Measurements from ENCODE around the gene HIPK1. TPM values are rescaled to one million over a fixed set of nuclear protein-coding genes. Genes with fewer than 3 reads are reported as not detected.
A peak's percentile ranks its signal among the peaks of the same experiment; 100 is the strongest.

HIPK1 gene
- total RNA-seq, 1 experiment from 2014 or later: 11.4 TPM

DNA sequence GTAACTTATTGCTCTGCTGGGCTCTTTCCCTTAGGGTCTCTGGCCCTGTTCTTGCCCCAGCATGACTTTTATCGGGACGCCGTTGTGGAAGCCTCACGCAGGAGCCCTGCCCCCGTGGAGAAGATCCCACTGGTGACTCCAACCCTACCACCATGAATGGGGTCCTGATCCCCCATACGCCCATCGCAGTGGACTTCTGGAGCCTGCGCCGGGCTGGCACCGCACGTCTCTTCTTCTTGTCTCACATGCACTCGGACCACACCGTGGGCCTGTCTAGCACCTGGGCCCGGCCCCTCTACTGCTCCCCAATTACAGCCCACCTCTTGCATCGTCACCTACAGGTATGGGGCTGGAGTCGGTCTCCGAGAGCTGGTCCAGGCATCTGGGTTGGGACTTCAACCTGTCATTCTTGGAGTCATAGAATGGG lies 23.7 kb upstream of the HIPK1 start:
- in situ Hi-C loops (cut with HindIII; ENCODE audit: low pct_unique_long_range_greater_than_20kb, low sequenced_read_pairs): no loop called here
- DNase-seq (ENCODE audit: low read depth, low spot score): no peak

DNA sequence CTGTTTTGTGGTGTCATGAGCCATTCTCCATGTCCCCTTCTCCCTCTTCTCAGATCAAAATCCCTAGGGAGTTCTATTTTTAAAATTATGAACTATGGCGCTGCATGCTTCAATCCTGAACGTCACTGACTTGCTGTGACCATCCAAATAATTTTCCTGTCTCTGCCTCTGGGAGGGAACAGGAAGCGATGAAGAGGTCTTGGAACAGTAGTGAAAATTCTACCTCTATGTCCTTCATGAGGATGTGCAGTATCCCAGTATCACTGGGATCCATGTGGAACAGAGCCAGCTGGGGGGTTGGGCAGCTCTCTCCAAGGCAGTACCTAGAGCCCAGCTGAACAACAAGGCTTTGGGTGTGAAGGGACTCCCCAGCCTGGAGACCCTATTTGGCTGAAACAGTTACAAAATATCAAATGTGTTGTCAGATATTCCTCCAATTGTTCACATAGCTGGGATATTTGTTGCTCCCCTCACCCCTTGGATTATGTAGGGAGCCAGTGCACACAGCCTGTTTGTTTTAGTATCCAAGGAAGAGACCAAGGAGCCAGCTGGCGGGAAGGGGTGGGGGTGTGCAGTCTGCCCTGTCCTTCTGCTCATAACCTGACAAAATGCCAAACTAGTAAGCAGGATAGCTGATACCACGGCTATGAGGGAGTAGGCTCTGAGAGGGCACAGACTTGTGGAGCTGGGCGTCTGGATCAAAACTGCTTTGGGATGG lies 16.4 kb upstream of the HIPK1 start:
- in situ Hi-C loops (cut with HindIII; ENCODE audit: low pct_unique_long_range_greater_than_20kb, low sequenced_read_pairs): no loop called here
- DNase-seq (ENCODE audit: low read depth, low spot score): no peak

DNA sequence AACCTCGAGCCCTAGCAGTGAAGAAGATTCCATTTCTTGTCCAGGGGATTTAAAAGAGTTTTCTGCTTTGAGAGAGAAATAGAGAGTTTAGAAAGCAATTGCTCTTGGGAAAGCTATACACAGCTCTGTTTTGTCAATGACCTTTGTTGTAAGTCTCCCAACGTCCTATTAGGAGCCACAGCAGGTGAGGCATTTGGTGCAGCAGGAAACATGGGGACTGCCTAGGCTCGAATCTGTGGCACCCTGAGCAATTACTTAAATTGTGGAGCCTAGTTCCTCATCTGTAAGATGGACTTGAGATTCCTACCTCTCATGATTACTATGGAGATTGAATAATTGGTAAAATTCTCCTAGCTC lies 15.8 kb upstream of the HIPK1 start:
- no peak for DNase-seq (ENCODE audit: low read depth, low spot score)
- in situ Hi-C loops (cut with HindIII; ENCODE audit: low pct_unique_long_range_greater_than_20kb, low sequenced_read_pairs): no loop called here

DNA sequence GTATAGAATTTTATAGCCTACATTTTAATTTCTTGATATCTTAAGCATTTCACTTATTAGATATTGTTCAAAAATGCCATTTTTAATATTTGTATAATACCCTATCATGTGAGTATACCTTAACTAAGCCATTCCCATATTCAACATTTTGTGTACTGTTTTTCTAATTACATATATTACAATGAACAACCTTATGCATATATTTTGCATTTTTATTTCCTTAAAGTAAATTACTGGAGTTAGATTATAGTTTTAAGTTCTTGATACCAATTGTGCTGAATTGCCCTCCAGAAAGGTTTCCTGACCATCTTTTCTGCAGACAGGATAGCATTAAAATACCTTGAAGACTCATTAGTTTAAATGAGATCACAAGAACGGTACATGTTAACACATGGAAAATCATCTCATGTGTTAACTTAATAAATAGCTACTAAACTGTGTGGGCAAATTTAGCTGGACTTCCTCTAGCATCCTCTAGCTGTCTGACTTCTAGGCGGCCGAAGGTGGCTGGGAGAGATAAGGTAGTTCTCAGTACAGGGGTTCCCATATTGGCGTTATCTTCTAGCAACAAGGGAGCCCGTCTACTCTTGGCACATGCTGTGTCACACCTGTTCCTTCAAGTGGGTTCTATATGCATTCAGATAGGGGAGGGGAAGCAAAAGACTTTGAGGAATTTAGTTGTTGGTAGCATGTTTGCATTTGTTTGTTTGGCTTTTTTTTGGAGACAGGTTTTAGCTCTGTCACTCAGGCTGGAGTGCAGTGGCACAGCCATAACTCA lies 15.0 kb upstream of the HIPK1 start:
- in situ Hi-C loops (cut with HindIII; ENCODE audit: low pct_unique_long_range_greater_than_20kb, low sequenced_read_pairs): no loop called here
- DNase-seq (ENCODE audit: low read depth, low spot score): no peak

DNA sequence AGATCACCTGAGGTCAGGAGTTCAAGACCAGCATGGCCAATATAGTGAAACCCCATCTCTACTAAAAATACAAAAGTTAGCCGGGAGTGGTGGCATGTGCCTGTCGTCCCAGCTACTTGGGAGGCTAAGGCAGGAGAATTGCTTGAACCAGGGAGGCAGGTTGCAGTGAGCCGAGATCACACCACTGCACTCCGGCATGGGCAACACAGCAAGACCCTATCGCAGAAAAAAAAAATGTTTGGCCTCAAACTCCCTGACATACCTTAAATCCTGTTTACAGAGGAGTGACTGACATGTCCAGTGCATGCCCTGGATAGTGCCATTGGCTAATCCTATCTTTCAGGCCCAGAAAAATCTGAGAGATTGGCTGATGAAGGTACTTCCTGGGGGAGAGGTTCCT lies 12.2 kb upstream of the HIPK1 start:
- DNase-seq (ENCODE audit: low read depth, low spot score): no peak
- in situ Hi-C loops (cut with HindIII; ENCODE audit: low pct_unique_long_range_greater_than_20kb, low sequenced_read_pairs): no loop called here

DNA sequence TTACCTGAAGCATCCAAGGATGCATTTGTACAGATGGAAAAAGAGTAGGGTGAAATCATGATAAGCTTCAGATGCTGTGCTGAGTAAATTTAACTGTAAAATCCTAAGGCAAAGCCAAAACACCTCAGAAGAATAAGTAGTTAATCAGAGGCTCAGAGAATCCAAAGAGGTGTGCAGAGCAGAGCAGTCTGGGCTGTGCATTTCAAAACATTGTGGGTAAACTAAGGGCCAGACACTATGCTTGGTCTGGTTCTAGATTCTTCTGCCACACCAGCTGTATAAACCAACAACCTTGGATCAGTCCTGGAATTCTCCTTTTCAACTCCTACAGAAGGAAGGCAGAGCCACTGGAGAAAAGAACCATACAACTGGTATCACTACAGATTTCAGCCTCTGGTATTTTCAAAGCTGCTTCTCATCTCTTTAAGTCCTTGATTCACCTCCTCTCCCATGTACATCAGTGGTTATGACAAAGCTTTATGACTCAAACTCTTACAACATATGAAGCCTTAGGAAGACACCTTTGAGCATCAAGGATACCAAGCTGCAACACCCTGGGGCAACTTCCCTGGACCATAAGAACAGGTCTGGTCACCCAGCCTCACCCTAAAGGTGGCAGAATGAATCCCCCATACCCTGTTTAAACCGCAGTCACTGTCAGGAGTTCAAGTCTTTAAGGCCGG lies 11.6 kb upstream of the HIPK1 start:
- in situ Hi-C loops (cut with HindIII; ENCODE audit: low pct_unique_long_range_greater_than_20kb, low sequenced_read_pairs): no loop called here
- no peak for DNase-seq (ENCODE audit: low read depth, low spot score)

DNA sequence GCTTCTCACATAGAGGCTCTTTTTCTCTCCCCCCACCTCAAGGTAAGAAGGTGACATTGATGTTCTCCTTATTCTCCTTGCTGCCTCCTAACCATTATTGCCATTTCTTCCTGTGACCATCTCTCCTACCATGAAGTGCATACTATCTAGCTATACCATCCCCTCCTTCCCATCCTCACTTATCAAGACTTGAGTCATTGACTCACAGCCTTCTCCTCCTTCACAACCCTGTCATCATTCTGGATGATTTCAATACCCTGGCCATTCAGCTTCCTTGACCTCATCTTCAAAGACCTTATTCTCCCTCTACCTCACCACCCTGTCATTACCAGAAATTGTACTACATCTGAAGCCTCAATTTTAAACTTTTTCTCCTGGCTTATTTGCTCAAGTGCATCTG lies 10.9 kb upstream of the HIPK1 start:
- in situ Hi-C loops (cut with HindIII; ENCODE audit: low pct_unique_long_range_greater_than_20kb, low sequenced_read_pairs): no loop called here
- DNase-seq (ENCODE audit: low read depth, low spot score): no peak

DNA sequence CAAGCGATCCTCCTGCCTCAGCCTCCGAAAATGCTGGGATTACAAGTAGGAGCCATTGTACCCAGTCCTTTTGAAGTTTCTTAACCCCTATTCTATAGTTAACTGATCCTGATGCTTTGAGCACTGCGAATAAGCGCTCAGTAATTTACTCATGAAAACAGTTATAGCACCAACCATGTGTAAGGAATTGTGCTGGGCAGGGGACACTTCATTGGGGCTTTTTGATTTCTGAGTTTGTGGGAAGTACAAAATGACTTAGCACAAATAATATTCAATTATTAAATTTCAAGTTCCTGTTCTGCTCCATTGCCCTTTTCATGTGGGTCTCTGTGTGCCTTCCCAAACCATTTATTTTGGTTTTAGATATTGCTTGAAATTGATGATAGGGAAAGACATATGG lies 6.2 kb upstream of the HIPK1 start:
- in situ Hi-C loops (cut with HindIII; ENCODE audit: low pct_unique_long_range_greater_than_20kb, low sequenced_read_pairs): no loop called here
- DNase-seq (ENCODE audit: low read depth, low spot score): no peak

DNA sequence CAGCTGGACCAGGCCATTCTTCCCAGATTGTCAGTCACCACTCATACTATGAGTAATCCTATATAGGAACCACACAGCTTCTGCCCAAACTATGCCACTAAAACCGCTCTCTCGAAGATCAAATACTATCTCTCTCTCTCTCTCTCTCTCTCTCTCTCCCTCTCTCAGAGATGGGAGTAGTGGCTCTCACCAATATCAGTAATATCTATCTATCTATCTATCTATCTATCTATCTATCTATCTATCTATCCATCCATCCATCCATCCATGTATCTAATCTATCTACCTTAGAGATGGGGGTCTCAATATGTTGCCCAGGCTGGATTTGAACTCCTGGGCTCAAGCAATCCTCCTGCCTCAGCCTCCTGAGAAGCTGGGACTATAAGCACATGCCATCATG lies 4.7 kb upstream of the HIPK1 start:
- in situ Hi-C loops (cut with HindIII; ENCODE audit: low pct_unique_long_range_greater_than_20kb, low sequenced_read_pairs): no loop called here
- no peak for DNase-seq (ENCODE audit: low read depth, low spot score)

DNA sequence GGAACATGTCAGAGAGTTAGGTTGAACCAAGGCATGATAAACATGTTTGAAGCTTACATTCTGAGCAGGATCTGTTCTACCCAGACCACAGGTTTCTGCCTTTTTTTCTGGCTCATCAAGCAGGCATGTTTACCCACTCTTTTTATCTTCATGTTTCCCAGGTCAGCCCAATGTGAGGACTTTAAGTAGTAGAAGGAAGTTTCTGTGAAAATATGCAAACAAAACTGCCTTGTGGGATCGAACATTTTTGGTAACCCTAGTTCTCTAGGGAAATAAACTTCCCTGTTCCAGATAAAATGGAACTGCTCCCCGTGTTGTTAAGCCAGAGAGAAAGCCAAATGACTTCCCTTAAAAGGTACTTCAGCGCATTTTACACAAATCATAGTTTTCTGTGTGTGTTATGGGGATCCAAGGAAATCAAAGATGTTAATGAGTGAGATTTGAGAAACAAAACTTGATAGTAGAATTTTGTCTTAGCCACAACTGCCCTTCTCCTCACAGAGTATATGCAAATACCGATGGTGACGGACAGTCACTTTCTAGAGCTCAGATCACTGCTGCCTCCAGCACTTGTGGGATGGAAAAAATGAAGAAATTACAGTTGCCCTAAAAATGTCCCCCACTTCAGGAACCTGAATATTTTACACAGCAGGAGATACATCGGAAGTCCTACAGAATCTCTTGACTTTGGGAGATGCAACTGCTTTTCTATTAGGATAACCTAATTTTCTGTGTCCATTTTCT lies 765 bp upstream of the HIPK1 start:
- no peak for DNase-seq (ENCODE audit: low read depth, low spot score)
- in situ Hi-C loops (cut with HindIII; ENCODE audit: low pct_unique_long_range_greater_than_20kb, low sequenced_read_pairs): no loop called here

DNA sequence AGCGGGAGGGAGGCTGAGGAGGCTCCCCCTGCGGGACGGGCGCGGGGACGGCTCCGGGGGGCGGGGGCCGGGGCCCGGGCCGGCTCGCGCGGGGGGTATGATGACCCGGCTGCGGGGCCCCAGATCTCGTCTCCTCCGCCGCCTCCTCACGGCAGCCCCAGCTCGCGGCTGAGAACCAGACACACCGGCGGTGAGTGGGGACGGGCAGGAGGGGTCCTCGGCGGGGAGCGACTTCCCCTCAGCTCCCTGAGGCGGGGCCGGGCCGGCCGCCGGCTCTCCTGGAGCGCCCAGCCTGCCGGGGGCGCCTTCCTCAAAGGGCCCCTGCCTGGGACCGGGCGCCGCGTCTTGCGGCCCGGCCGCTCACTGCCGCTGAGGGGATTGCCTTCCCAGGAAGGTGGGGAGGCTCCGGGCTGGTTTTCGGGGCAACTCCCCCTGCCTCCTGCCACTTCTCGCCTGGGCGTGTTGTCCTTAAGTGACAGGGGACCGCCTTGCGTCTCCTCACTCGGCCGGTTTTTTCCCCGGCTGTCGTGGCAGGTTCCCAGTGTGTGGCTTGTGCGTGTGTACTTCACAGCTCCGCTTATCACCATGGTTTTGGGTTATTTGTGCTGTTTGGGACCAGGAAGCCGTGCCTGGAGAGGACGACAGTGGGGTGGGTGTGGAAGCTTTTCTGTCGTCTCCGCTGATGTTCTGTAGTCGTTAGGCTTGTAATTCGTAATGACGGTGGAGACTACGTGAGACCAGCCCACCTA lies 800 bp downstream of the HIPK1 start:
- in situ Hi-C loops (cut with HindIII; ENCODE audit: low pct_unique_long_range_greater_than_20kb, low sequenced_read_pairs): no loop called here
- DNase-seq (ENCODE audit: low read depth, low spot score): peak; percentile 9

DNA sequence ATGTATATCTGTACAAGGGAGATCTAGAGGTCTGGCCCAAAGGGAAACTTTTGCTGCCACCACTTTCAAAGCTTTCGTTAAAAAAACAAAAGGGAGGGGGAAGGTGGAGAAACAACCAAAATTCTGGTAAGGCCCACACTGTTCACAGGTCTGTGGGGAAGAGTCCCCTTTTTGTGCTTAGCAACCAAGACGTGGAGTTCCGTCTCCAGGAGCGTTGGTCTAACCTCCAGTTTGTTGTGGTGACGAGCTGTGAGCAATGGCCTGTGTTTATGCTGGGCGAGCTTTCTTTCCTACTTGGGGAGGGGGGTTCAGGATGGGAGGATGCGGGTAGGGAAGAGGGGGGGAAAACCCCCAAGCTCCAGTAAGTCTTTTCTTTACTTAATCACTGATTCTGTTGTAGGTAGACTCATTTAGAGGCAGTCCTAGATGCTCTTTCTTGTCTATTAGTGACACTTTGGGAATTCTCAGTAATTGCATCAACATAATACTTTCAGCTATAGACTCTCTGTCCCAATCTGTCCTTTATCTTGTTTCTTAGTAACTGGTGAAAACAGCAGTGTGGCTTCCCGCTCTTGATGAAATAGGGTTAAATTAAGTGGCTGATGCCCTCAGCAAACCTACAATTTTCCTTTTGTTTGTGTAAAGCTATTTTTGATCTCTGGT lies 1.5 kb downstream of the HIPK1 start:
- DNase-seq (ENCODE audit: low read depth, low spot score): peak; percentile 25
- in situ Hi-C loops (cut with HindIII; ENCODE audit: low pct_unique_long_range_greater_than_20kb, low sequenced_read_pairs): no loop called here

DNA sequence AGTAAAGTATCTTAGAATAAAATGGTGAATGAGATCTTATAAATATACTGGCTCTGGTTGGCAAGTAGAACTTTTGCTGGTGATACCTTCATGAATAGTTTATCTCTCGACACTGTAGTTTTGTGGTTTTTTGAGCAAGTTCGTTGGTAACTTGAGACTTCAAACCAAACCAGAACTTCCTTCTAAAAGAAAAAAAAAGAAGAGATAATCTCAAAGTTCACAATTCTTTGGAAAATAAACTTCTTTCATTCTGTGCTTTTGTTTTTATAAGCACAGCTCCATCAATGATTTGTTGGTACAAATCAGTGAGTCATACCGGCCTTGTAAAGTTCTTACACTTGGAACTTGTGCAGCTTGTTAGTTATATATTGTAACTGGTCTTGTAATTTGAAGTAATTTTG lies 2.3 kb downstream of the HIPK1 start:
- DNase-seq (ENCODE audit: low read depth, low spot score): no peak
- in situ Hi-C loops (cut with HindIII; ENCODE audit: low pct_unique_long_range_greater_than_20kb, low sequenced_read_pairs): no loop called here

DNA sequence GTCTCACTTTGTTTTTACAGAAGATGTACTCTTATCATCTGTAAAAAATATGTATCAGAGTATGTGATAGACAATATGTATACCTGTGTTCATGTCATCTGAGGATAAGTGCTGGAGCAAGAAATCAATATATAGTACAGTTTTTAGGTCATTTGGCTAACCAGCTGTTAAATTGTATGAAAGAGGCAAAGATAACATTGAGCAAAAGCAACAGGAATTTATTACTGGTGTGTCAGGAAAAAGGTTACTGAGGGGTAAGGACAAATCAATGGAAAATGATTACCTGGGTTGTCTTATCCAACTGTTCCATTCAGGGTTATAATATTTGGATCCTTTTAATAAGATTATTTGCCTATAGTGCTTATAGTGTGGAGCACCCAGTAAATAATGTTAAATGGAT lies 4.9 kb downstream of the HIPK1 start:
- no peak for DNase-seq (ENCODE audit: low read depth, low spot score)
- in situ Hi-C loops (cut with HindIII; ENCODE audit: low pct_unique_long_range_greater_than_20kb, low sequenced_read_pairs): no loop called here

DNA sequence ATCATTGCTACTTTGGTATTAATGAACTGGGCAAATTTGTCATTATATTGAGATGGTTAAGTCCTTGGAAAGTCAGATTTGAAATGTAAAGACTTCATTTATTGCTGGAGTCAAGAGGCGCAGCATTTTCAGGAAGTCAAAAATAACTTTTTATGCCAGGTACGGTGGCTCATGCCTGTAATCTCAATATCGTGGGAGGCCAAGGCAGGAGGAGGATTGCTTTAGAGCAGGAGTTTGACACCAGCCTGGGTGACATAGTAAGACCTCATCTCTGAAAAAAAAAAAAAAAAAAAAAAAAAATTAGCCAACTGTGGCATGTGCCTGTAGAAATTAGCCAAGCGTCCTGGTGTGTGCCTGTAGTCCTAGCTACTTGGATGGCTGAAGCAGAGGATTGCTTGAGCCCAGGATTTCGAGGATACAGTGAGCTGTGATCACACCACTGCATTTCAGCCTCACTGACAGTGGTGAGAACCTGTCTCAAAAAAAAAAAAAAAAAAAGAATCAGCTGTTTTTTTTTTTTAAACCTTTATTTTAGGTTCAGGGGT lies 5.5 kb downstream of the HIPK1 start:
- no peak for DNase-seq (ENCODE audit: low read depth, low spot score)
- in situ Hi-C loops (cut with HindIII; ENCODE audit: low pct_unique_long_range_greater_than_20kb, low sequenced_read_pairs): no loop called here

DNA sequence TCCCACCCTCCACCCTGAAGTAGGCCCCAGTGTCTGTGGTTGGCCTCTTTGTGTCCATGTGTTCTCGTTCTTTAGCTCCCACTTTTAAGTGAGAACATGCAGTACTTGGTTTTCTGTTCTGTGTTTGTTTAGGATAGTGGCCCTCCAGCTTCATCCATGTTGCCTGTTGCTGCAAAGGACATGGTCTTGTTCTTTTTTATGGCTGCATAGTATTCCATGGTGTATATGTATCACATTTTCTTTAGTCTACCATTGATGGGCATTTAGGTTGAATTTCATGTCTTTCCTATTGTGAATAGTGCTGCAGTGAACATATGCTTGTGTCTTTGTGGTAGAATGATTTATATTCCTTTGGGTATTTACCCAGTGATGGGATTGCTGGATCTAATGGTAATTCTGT lies 6.1 kb downstream of the HIPK1 start:
- no peak for DNase-seq (ENCODE audit: low read depth, low spot score)

DNA sequence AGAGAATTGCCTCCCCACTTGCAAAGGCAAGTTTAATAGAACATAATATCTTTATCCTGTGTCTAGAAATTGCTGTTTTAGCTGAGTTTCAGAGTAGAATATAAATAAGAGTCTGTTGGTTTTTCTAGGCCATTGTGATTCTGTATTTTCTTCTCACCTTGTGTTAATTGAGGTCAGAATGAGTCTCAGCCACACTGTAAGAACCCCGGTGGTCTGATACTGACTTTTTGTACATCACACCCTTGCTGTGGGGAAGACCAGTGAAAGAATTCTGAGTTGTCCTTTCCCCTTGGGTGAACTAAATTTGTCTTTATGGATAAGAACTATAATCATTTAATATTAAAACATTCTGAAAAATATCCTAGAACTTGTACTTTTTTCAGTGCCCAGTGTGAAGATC lies 6.8 kb downstream of the HIPK1 start:
- DNase-seq (ENCODE audit: low read depth, low spot score): no peak
- in situ Hi-C loops (cut with HindIII; ENCODE audit: low pct_unique_long_range_greater_than_20kb, low sequenced_read_pairs): no loop called here

More for the DNA sequence above, 6.1 kb downstream of the HIPK1 start:
- in situ Hi-C loops (cut with HindIII; ENCODE audit: low pct_unique_long_range_greater_than_20kb, low sequenced_read_pairs): no loop called here

All from SK-MEL-5 (cell line).